T-helper 2 cell (primary cell): Measurements from ENCODE around the gene NPAS3.
A peak's percentile ranks its signal among the peaks of the same experiment; 100 is the strongest.

Experiments used
- DNase-seq, 5 experiments: peaks; one replicate each; pipeline versions ENCODE4 v3.0.0 to v3.0.0-alpha.2; 2012 to 2022

The NPAS3 gene

DNA sequence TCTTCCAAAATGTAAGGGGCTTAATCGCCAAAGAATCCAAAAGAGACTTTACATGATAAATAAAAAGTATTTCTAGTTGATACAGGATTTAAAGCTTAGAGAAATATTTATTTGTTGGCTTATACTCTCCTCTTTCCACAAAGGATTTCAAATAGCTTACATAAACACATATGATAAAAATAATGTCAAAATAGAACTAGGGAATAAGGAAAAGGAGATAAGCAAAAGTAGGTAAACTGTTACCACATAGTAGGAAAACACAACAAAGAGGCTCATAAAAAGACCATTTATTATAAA, 625.2 kb downstream of the NPAS3 start:
- DNase-seq, result no peak

DNA sequence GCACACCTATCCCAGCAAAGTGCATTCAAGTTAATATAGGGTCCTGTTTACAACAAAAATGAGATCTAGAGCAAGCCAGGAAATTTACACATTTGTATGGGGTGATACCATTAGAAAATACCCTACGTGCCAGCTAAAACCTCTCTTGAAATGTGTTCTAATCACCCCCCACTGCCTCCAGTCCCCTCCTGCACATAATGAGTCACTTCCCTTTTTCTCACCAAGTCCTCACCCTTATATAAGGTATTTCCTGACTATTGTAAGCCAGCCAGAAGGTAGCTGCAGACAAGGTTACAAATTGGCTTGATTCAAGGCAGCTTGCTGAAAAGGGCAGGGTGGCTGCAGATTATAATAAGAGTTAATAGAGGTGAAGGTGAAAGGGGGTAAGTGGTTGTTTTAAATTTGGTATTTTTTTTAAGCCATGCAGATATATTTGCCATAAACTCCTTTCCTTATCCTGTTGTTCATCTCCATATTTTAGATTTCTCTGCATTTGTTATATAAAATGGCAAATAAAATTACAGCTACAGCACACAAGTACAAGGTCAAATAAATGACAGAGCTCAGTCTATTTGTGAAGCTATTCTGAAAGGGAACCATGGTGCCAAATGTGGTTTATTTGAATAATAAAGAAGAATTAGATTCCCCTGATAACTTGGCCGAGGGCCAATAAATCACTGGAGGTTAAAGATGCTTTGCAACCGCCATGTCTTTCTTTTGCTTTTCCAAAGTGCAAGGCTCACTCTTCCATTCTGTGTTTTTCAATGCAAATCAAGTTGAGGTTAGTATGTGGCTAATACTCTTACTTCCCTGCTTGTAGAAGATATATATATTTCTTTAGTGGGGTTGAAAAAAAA, 626.3 kb downstream of the NPAS3 start:
- peak in 1 of 5 experiments; percentile 71 for DNase-seq

DNA sequence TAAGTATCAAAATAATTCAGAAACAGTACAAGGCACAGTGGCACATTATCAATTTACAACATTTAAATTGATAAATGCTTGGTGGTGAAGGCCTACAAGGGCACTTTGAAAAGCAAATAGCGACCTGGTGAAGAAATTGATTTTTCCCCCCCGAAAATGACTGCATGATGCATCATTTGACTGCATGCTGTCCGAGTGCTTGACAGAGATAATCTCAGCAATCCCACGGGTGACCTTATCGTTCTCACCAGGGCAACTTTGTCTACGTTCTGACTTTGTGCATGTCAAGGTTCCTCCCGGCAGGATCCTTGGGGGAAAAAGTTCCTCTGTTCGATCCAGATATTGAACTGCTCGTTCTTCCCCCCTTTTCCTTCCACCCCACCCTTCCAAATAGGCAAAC, 627.4 kb downstream of the NPAS3 start:
- no peak for DNase-seq

DNA sequence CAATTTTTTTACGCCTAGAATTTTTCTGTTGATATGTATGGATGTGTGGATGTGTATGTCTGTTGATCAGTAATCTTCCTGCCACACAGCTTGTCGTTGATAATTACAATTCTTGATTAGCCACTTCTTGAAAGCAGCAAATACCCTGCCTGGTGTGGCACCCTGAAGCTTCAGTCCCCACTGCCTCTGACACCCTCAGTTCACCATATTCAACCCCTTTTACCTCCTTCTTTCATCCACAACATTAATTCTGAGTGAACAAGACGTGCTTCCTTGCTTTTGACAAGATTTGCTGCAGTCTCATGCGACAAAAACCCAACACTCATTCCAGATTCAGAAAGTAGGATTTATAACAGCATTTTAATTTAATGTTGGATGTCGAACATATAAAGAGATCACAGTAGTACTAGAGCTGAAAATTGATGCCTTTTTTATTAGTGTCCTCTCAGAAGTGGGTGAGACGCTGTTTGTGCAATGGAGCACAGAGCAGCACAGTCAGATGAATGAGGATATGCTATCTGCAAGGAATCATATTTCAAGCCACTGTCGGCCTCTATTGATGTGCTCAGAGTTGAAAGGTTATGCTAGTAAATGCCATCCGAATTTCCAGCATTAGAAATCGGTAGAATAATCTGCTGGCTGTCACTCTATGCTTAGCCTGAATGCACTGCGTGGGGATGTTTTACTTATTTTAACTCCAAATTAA, 628.5 kb downstream of the NPAS3 start:
- no peak for DNase-seq

DNA sequence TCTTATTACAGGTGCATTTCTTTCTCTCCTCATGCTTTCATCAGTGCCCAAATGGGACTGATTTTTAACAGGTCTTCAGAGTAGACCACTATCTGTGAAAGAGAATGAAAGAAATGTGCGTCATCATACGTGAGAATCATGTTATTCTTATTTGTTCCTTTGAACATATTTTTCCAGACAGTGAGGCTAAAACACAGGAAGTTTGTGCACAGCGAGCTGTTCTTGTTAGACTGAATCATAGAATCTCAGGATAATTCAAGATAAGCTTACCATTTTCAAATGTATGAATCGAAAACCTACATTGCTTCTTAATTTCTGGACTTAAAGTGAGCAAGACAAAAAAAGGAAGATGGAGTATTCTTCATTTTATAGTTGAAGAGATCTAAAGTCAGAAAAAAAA, 629.1 kb downstream of the NPAS3 start:
- DNase-seq, result no peak

DNA sequence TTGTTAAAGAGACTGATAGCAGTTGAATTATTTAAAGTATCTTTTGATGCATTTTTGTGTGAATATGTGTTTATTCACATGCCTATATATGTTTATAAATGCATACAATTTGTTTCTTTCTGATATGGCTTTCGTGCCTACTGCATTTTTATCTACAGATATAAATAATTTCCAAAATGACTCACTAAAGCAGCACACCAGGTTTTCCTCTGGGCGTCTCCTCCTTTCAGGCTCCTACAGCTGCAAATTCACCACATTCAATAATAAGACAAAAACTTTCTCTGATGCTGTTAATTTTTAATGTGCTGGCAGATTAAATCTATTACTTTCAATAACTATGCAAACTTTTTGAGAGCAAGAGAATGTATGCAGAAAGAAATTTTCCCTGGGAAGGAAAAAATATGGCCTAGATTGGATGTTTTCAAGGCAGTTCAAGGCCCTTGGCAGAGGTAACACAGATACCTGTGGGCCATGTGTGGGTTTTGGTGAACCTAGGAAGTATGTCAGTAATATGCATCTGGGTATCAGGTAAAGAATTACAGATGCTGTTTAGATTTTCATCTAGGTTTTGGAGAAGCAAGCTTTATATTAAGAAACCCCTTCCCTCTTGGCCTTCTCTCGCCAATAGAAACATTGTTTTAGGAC, 630.4 kb downstream of the NPAS3 start:
- no peak for DNase-seq

DNA sequence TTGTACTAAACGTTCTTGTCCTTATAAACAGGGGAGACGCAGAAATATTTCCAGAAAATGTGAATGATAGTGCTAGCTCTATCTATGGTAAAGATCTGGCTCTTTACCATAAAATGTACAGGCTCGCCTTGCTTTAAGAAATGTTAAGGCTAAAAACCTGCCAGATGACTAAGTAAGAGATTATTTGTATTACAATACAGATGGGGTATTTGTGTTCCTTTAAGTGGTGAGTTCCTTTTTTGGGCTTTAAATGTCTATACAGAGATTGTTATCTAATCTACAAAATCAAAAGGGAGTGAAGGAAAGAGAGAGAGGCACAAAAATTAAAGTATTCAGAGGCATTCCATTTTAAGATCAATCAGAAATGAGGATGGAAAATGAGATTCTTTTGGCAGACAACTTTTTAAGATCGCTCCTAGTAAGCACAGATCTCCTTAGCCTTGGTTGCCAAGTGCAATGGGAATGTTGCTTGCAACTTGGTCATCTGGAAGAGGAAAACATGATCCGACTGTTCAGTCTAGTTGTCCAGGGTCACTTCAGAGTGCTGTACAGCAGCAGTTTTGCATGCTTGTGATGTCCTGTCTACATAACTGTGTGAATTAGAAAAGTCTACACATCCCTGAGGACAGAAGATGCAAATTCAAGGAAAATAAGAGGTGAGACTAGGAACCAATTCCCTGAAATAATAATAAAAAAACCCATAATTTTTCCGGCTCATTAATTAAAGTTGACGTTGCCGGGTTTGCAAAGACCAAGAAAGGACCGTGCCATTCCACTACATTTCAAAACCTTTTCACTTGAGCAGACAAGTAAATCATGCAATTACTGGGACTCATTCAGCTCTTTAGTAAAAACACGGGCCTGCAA, 631.4 kb downstream of the NPAS3 start:
- DNase-seq, result no peak

DNA sequence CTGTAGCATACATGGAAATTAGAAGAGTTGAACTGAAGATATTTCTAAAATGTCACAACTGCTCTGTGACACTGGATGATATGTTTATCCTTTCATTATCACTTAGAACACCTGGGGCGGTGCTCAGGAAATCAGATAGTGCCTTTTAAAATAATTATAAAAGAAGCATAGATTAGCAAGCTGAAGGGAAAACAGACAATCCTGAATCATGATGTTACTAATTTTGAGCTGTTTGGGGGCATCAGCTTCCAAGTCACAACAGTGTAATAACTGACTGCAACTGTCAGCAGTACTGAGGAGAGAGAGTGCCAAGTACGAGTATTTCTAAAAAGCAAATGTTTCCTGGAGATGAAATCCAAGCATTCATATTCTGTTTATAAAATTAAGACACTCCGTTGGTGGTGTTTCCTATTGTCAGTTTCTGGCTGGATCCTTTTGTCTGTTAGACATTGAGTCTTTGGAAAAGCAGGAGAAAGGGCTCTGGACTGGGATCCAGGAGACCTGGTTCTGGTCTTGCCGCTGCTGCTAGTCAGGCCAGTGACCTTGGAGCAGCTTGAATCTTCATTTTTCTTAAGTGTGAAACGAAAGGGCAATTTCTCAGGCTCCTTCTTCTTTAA, 632.1 kb downstream of the NPAS3 start:
- DNase-seq, result no peak

DNA sequence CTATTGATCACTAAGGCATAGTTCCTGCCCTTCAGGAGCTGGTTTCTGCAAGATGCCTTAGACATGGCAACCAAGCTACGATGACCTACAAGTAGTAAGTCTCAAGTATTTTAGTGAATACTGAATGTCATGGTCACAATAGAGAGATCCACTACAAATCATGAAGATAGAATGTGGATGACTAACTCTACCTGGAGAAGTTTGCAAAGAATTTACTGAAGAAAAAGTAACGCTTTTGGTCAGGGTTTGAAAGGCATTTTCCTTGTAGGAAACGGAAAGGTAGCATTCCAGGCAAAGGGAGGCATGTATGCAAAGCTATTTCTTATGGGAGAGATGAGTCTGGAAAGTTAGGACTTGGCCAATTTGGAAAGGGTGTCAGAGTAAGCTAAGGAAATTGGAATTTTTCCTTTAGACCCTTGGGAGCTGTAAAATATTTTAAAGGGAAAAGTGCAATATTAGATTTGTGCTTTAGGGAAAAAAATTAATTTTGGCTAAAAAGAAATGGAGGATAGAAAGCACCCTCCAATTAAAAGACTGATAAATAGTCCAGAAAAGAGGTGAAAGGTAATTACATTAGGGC, 634.7 kb downstream of the NPAS3 start:
- DNase-seq, result no peak

DNA sequence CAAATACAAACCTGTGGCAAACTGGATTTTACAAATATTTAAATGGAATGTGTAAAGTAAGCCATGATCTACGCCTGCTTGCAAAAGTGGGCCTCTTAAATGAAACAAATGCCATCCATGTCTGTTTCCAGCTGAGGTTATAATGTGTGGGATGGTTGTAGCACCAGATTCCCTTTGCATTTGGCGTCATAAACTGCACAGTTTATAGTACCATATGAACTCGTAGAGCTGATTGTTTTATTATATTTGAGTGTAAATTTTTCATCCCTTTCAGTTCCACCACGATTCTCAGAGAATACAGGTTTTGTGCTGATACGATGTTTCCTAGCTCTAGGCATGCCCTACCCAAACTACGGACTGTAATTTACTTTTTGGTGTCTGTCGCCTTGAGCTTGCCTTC, 637.3 kb downstream of the NPAS3 start:
- no peak for DNase-seq

DNA sequence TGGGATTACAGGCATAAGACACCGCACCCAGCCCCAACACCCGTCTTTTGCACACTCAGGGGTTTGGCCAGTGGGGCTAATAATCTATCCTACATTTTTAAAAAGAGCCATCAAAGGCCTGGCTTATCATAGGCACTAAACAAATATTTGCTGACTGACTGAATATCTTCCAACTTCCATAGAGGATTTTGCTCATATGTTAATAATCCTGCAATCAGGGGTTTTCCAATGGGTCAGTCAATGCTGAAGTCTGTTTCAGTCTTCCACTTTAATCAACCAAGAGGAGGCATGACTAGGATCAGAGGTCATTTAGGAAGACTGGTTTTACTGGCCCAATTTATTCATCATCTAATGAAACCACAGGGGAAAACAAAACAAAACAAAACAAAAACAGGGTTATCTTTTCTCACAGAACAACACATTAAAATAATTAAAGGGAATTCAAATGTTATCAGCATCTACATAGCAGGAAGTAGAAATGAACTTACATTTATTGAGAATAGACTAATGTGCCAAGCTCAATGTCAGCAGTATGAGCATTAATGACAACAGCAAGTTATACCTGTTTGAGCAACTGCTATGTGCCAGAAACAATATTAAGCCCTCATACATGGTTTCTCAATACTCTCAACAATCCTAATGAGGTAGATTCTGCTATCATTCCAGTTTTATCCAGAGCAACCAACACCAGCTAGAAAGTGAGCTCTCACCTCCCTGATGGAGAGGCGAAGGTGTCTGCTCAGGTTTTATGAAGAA, 640.0 kb downstream of the NPAS3 start:
- no peak for DNase-seq

DNA sequence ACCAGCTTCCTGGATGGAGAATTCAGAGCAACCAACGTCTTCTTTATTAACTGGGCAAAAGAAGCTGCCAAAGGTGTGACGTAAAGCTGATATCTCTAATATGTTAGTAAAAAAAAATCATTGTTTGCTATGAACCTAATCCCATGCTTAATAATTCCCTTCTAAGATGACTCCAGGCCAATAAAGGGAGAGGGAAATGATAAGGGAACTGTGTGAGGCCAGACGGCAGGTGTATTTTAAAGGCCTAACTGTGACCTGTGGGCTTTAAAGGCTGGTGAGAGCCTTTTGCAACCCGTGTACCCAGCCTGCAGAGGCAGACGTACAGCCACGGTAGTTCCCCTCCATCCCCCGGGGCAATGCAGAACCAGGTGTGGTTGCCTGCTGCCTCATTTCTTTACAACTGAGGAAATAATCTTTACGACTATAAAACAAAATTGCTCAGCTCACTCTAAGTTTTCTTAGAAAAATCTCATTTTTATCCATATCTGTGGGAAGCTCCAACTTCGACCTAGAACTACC, 641.6 kb downstream of the NPAS3 start:
- no peak for DNase-seq

DNA sequence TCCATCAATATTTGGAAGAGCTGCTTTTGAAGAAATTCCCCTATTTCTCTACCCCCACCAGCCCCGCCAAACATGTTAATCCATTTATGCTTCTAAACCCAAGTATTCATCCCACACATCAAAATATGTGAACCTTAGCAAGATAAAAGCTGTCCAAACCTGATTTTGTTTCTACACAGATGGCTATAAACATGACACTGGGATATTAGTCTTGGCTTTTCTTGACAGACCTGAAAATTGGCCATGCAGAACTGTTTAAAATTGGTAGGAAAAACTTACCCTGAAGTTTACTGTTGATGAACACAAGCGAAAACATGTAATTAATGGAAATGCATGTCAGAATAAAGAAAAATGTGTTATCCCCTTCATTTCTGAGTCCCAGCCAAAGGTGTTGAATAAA, 642.2 kb downstream of the NPAS3 start:
- no peak for DNase-seq

DNA sequence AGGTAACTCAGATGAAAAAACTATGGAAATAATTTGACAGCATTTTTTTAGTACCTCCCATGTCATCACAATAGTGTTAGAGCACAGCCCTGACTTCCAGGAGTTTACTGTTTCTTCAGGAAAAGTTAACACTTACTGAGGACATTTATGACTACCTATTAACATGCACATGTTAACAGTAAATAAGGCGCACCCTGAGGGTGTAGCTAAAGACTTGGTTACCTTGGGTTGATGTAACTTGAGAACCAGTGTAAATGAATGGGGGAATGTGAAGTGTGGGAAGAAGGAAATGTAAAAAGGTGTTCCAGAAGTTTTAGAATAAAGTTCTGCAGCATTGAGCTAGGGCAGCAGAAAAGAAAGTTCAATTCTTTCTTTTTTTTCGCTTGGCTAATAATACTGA, 646.0 kb downstream of the NPAS3 start:
- no peak for DNase-seq

DNA sequence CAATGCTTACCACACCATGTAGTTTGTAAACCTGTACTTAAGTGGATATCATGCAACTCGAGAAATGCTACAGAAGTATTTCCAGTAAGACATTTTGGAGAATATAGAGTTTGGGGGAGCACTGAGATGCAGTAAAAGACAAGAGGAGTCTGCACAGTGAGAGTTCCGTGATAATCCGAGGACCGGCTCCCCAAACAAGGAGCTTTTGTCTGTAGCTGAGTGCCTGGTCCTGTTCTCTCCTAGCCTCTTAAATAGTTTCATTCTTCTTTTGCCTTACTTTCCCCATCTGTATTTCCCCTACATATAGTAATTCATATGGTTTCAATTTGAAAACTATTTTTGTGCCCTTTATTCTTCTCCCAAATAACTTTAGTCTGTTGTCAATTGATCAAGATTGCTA, 648.1 kb downstream of the NPAS3 start:
- DNase-seq, result no peak

DNA sequence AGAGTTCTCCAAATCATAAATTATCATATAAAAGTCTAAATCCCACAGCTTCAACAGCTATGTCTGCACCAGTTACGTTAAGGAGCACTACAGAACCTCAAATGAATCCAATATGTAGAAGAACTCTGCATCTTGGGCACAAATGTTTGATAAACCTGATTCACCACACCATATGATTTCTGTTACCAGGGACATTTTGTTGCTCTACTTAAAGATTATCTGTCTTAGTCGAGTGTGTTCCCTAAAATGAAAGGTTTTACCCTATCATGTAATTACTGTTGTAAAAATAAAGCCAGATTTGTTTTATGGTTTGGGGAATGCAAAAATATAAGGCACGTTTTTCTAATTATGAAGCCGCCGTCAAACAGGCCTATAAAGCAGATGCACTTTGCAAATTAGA, 649.1 kb downstream of the NPAS3 start:
- no peak for DNase-seq

DNA sequence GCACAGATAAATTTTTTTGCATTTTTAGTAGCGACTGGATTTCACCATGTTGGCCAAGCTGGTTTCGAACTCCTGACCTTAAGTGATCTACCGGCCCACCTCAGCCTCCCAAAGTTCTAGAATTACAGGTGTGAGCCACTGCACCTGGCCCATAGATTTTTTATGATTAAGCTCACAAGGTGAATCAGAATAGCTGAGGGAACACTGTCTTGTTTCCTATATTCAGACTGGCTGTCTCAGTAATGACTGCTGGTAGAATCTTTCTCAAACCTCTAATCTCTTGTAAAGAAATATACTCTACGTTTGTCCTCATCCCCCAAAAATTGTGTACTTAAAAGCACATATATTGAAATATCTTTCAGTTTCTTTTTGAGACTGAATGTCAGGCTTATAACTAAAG, 650.1 kb downstream of the NPAS3 start:
- no peak for DNase-seq

DNA sequence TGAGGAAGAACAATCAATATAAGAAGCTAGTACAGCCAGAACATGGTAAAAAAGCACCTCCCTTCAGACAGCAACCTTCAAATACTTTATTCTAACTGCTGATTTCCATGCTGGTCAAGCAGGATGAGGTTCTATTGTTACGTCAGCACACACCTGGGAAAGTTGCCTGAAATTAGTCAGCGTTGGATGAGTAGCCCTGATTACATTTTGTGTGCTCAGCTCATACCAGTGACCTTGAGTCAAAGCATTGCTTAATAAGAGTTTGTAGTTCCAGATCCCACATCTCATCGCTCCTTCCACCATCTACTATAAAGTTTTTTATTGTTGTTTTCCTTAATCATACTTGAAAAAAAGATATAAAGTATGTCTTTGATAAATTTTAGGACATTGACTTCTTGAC, 650.7 kb downstream of the NPAS3 start:
- no peak for DNase-seq

DNA sequence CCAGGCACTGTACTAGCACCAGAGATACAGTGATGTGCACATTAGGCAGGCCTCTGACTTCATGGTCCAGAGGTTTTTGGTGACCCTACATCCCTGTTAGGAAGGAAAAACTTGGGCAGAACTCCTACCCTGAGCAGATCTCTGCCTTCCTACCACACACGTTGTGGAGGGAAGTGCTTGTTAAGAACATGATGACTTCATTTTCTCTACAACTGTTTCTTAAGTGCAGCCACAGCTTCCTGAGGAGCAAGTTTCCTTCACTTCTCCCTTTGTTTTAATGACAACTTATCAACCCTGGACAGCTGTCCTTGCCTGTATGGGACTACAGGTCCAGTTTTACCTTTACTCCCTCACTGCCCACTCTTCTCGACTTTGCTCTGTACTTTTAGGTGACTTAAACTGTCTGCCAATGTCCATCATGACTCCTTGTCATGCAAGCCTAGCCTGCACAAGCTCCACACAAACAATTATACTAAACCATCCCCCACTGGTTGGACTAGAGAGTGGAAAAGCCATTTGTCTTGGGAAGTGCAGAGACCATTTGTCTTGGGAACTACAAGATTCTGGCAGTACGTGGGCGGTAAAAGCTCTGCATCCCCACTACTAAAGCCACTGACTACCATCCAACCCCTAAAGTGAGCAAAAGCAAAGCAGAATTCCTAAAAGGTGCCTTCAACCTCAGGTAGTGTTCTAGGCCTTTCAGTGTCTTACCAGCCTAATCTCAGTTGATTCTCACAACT, 652.4 kb downstream of the NPAS3 start:
- DNase-seq, result no peak

DNA sequence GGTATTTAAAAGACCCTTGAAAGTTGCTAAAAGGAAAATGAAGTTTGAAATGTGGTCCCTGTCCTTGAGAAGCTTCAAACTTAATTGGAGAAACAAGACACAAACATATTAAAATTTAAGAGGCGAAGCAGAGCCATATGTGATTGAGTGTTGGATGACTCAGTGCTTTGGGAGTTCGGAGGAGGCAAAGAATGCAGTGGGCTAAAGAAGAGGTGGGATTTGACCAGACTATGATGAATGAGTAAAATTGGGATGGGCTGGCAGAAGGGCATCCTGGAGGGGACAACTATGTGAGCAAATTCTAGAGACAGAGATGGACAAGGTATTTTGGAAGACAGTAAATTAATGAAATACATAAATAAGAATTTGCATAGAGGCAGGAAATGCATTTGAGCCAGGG, 653.6 kb downstream of the NPAS3 start:
- no peak for DNase-seq
